CD4-positive, alpha-beta T cell (primary cell): ENCODE results near the gene DOCK4. TPM values are rescaled to one million over a fixed set of nuclear protein-coding genes. Genes with fewer than 3 reads are reported as not detected.

ENCODE experiments used
- ATAC-seq: fragments of 200-7000 bp; cut with Tn5 transposase; one replicate; pipeline ENCODE4 v1.10.0; 2022; ENCODE audit warnings: mild to moderate bottlenecking; ENCODE audit not compliant: poor library complexity
- CTCF ChIA-PET: fragments of 350-600 bp; sonication (Branson Sonifier 250); formaldehyde crosslinking; loops from one replicate; lab custom pipeline; 2021; ENCODE audit warnings: antibody characterized with exemption, inconsistent platforms; lab: Charles Lee
- POLR2A ChIA-PET: fragments of 350-600 bp; sonication (Branson Sonifier 250); formaldehyde crosslinking; loops from one replicate; lab custom pipeline; 2021; ENCODE audit warnings: antibody characterized with exemption, inconsistent platforms; lab: Charles Lee
- DNase-seq, 14 experiments: peaks; one replicate each; pipeline ENCODE4 v3.0.0-alpha.2; 2013 to 2020; ENCODE audit warnings: mixed read lengths in 2 of 14
- H3K27ac ChIP-seq, 2 donors: one replicate each; pipeline versions ENCODE4 v1.5.1 to v1.7.0; 2013; ENCODE audit warnings: low read length in 2 of 2, low read depth in 1 of 2, mild to moderate bottlenecking in 1 of 2
- H3K27me3 ChIP-seq, 2 experiments: 1 replicate in 1 of 2; 2 replicates in 1 of 2; pipeline versions ENCODE4 v1.6.1 to v1.7.0; 2013; ENCODE audit warnings: low read length in 2 of 2, control low read depth in 1 of 2, mild to moderate bottlenecking in 1 of 2, moderate library complexity in 1 of 2; ENCODE audit not compliant: insufficient read depth in 2 of 2, control insufficient read depth in 1 of 2
- H3K36me3 ChIP-seq: one replicate; pipeline ENCODE4 v1.6.1; 2013; ENCODE audit warnings: low read length, control low read depth; ENCODE audit not compliant: insufficient read depth
- H3K4me1 ChIP-seq: one replicate; pipeline ENCODE4 v1.6.1; 2013; ENCODE audit warnings: low read length, control low read depth; ENCODE audit not compliant: insufficient read depth
- H3K4me3 ChIP-seq: one replicate; pipeline ENCODE4 v1.5.1; 2013; ENCODE audit warnings: mild to moderate bottlenecking, low read length, moderate library complexity
- H3K9me3 ChIP-seq, 2 experiments: 1 replicate in 1 of 2; 2 replicates in 1 of 2; pipeline versions ENCODE4 v1.6.1 to v1.7.0; 2013; ENCODE audit warnings: low read length in 2 of 2, mild to moderate bottlenecking in 2 of 2, control low read depth in 1 of 2, moderate library complexity in 1 of 2; ENCODE audit not compliant: control insufficient read depth in 1 of 2, insufficient read depth in 1 of 2
- H3K27ac Mint-ChIP-seq: one replicate; pipeline ENCODE4 v1.8.0; 2020; ENCODE audit warnings: mixed read lengths
- H3K27me3 Mint-ChIP-seq: one replicate; pipeline ENCODE4 v1.8.0; 2021; ENCODE audit warnings: mixed read lengths
- H3K36me3 Mint-ChIP-seq: one replicate; pipeline ENCODE4 v1.8.0; 2021; ENCODE audit warnings: low read depth, mixed read lengths
- H3K4me1 Mint-ChIP-seq: one replicate; pipeline ENCODE4 v1.8.0; 2021; ENCODE audit warnings: low read depth, mixed read lengths
- H3K4me3 Mint-ChIP-seq: one replicate; pipeline ENCODE4 v1.8.0; 2020; ENCODE audit warnings: mild to moderate bottlenecking, mixed read lengths
- H3K9me3 Mint-ChIP-seq: one replicate; pipeline ENCODE4 v1.8.0; 2020; ENCODE audit warnings: mixed read lengths
- intact Hi-C, 2 experiments: fragments of 100-400 bp; cut with DNase I in 1 of 2; cut with micrococcal nuclease in 1 of 2; formaldehyde crosslinking; loops; one replicate each; pipeline versions ENCODE4 v1.15.1 to v1.9.0; 2023 to 2025; cut with DNase I, micrococcal nuclease
- total RNA-seq, 174 experiments: library from RNA in 2 of 174; stranded (reverse) in 2 of 174; gene quantifications; one replicate each; pipeline ENCODE4 v1.2.3 and lab custom pipeline; 2021 to 2026
- TF ChIP-seq, protein P1 (sequence below): fragments of 200-600 bp; IDR thresholded peaks from one replicate; pipeline ENCODE4 v1.8.0; 2022; ENCODE audit warnings: antibody characterized with exemption, mild to moderate bottlenecking

DOCK4 gene
- total RNA-seq, 2 experiments from 2014 or later = 0.31 to 0.38 TPM

DNA sequence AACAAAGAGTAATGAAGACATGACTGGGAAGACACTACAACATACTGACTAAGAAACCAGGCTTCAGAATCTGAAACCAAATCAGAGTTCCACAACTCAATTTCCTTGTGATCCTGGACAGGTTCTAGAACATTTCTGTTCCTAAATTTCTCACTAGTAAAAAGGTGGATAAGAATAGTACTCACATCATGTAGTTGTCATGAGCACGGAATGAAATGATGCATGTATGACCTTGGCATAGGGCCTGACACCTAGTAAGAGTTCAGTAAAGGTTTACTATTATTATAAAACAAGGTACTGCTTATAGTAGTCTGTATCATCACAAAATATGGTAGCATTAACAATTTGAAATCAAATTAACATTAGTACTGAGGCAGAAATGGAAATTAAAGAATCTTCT is 19.9 kb downstream of the DOCK4 start:
- no peaks in the 10 kb centered on the region for H3K4me1 ChIP-seq
- H3K27me3 ChIP-seq = peaks cover 0 to 3% of the 10 kb centered on the region in 2 experiments
- H3K4me1 Mint-ChIP-seq = no peaks in the 10 kb centered on the region
- no peak overlapping the region for H3K4me3 ChIP-seq
- no peak overlapping the region for H3K27ac ChIP-seq
- ChIA-PET POLR2A (no interaction called here), CTCF (no interaction called here)
- H3K27ac Mint-ChIP-seq = no peak overlapping the region
- H3K4me3 Mint-ChIP-seq = no peak overlapping the region
- DNase-seq (no peak), ATAC-seq (no peak)
- no peaks in the 10 kb centered on the region for H3K9me3 ChIP-seq
- H3K27me3 Mint-ChIP-seq = peaks cover 9% of the 10 kb centered on the region
- TF ChIP-seq, protein P1, sequence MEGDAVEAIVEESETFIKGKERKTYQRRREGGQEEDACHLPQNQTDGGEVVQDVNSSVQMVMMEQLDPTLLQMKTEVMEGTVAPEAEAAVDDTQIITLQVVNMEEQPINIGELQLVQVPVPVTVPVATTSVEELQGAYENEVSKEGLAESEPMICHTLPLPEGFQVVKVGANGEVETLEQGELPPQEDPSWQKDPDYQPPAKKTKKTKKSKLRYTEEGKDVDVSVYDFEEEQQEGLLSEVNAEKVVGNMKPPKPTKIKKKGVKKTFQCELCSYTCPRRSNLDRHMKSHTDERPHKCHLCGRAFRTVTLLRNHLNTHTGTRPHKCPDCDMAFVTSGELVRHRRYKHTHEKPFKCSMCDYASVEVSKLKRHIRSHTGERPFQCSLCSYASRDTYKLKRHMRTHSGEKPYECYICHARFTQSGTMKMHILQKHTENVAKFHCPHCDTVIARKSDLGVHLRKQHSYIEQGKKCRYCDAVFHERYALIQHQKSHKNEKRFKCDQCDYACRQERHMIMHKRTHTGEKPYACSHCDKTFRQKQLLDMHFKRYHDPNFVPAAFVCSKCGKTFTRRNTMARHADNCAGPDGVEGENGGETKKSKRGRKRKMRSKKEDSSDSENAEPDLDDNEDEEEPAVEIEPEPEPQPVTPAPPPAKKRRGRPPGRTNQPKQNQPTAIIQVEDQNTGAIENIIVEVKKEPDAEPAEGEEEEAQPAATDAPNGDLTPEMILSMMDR = no peak
- H3K36me3 ChIP-seq = no peaks in the 10 kb centered on the region
- H3K9me3 Mint-ChIP-seq = no peaks in the 10 kb centered on the region
- intact Hi-C loops = no loop called here
- H3K36me3 Mint-ChIP-seq = no peaks in the 10 kb centered on the region

GRCh38 chr7:112185005-112185834 is 21.0 kb downstream of the DOCK4 start:
- Histone ChIP-seq H3K27me3 (peaks cover 0 to under 1% of the 10 kb centered on the region in 2 experiments), H3K9me3 (no peaks in the 10 kb centered on the region), H3K27ac (no peak overlapping the region), H3K36me3 (no peaks in the 10 kb centered on the region), H3K4me3 (no peak overlapping the region), H3K4me1 (no peaks in the 10 kb centered on the region)
- intact Hi-C loops = no loop called here
- ATAC-seq (no peak), DNase-seq (no peak)
- Mint-ChIP-seq H3K36me3 (no peaks in the 10 kb centered on the region), H3K4me3 (no peak overlapping the region), H3K9me3 (no peaks in the 10 kb centered on the region), H3K4me1 (no peaks in the 10 kb centered on the region), H3K27ac (no peak overlapping the region), H3K27me3 (peaks cover 10% of the 10 kb centered on the region)
- TF ChIP-seq, protein P1 = no peak
- CTCF ChIA-PET = no interaction called here
- POLR2A ChIA-PET = no interaction called here

GRCh38 chr7:112184455-112184854 is 21.7 kb downstream of the DOCK4 start:
- Mint-ChIP-seq H3K9me3 (no peaks in the 10 kb centered on the region), H3K4me3 (no peak overlapping the region), H3K4me1 (no peaks in the 10 kb centered on the region), H3K36me3 (no peaks in the 10 kb centered on the region), H3K27me3 (peaks cover 9% of the 10 kb centered on the region), H3K27ac (no peak overlapping the region)
- no peaks in the 10 kb centered on the region for H3K4me1 ChIP-seq
- DNase-seq (no peak), ATAC-seq (no peak)
- H3K9me3 ChIP-seq = no peaks in the 10 kb centered on the region
- peaks cover 0 to 3% of the 10 kb centered on the region in 2 experiments for H3K27me3 ChIP-seq
- TF ChIP-seq, protein P1 = no peak
- CTCF ChIA-PET = no interaction called here
- H3K4me3 ChIP-seq = no peak overlapping the region
- H3K27ac ChIP-seq = no peak overlapping the region
- no peaks in the 10 kb centered on the region for H3K36me3 ChIP-seq
- intact Hi-C loops = no loop called here
- POLR2A ChIA-PET = no interaction called here
